Fibroblast of pulmonary artery (primary cell): ENCODE results near the gene HEATR5B.
A peak's percentile ranks its signal among the peaks of the same experiment; 100 is the strongest.

Experiments used
- DNase-seq: peaks from one replicate; pipeline ENCODE4 v3.0.0-alpha.2; 2010; ENCODE audit warnings: low read depth
- H3K4me3 ChIP-seq: replicated peaks from 2 replicates; pipeline ENCODE4 v1.5.1; 2011; ENCODE audit warnings: low read depth, mild to moderate bottlenecking, control low read depth, low read length, moderate library complexity
- TF ChIP-seq, protein P1 (sequence below): IDR thresholded peaks from 2 replicates; pipeline ENCODE4 v1.5.1; 2011; ENCODE audit warnings: mild to moderate bottlenecking, control low read depth, low read length, inconsistent platforms; ENCODE audit errors: missing control alignments

Gene HEATR5B

DNA sequence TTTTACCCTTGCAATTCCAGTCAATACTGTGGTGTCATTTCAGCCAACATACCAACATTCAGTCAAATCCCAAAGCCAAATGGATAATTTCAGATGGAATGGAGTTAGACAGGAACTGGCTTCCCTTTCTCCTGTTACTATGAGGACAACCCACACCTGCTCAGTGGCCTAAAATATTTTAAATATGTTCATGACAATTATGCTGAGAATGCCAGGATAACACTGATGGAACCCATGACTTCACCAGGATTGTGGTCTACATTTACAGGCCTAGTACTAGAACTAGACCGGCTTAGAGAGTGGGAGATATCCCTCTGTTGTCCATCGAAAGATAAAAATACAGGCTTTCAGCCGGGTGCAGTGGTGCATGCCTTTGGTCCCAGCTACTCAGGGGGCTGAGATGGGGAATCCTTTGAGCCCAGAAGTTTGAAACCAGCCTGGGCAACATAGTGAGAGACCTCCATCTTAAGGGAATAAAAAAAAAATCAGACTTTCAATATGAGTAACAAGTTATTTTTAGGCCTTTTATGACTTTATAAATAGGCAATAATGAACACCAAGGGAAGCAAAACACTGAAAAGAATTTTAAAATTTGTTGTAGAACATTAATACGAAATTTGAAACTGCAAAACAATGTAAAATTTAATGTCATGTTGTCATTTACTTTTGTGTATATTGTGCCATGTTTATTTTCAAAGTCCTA, 14.4 kb upstream of the HEATR5B start:
- TF ChIP-seq, protein P1, sequence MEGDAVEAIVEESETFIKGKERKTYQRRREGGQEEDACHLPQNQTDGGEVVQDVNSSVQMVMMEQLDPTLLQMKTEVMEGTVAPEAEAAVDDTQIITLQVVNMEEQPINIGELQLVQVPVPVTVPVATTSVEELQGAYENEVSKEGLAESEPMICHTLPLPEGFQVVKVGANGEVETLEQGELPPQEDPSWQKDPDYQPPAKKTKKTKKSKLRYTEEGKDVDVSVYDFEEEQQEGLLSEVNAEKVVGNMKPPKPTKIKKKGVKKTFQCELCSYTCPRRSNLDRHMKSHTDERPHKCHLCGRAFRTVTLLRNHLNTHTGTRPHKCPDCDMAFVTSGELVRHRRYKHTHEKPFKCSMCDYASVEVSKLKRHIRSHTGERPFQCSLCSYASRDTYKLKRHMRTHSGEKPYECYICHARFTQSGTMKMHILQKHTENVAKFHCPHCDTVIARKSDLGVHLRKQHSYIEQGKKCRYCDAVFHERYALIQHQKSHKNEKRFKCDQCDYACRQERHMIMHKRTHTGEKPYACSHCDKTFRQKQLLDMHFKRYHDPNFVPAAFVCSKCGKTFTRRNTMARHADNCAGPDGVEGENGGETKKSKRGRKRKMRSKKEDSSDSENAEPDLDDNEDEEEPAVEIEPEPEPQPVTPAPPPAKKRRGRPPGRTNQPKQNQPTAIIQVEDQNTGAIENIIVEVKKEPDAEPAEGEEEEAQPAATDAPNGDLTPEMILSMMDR, result no peak
- DNase-seq, result no peak
- H3K4me3 ChIP-seq, result no peak overlapping the region

DNA sequence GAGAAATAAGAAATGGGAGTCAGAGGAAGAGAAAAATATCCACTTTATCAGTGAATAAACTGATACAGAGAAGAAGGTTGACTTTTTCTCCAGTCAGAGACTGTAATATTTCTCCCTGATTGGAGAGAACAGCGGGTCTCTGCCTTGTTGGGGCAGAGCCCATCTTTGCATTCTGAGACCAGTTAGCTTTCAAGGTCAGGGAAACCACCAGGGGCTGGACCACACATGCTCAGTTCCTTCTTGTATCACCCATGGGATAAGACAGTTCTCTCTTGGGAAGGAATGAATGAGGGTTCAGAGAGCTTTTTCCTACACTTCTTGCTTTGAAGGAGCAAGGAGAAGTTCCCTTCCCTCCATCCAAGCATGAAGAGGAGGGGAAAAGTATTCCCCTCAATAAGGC, 12.4 kb upstream of the HEATR5B start:
- TF ChIP-seq, protein P1, result no peak
- no peak for DNase-seq
- no peak overlapping the region for H3K4me3 ChIP-seq

DNA sequence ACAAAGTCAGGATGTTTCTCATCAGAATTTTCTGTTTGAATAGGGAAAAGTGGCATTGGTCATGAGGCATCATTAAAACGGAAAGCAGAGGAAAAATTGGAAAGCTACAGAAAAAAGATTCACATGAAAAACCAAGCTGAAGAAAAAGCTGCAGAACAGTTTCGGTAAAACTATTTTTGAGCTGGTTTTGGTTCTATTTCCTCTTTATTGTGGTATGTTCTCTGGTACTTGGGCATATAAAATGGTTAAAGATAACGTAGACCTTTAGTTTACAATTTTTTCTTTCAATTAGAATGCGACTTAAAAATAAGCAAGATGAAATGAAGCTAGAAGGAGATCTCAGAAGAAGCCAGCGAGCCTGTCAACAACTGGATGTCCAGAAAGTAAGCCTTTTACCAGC, 7.7 kb upstream of the HEATR5B start:
- DNase-seq, result no peak
- H3K4me3 ChIP-seq, result no peak overlapping the region
- TF ChIP-seq, protein P1, result no peak

DNA sequence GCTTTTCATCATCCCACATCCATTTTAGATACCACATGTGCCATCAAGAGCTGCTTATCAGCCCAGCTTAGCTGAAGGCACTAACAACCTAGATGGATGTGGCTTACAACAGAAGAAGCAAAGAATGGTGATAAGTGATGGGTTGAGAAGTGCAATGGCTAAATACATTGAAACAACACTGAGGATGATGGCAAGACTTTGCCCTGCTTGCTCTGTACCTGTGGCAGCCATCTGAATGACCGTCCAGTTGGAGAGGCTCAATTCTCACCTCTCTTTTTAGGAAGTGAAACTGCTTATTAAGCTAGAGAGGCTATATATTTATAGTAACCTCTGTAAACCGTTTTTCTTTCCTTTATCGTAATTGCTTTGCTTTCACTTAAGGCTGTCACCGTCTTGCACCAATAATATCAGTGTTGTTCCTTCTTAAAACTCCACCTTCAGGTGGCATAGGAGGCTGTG, 5.9 kb upstream of the HEATR5B start:
- TF ChIP-seq, protein P1, result no peak
- H3K4me3 ChIP-seq, result no peak overlapping the region
- DNase-seq, result no peak

DNA sequence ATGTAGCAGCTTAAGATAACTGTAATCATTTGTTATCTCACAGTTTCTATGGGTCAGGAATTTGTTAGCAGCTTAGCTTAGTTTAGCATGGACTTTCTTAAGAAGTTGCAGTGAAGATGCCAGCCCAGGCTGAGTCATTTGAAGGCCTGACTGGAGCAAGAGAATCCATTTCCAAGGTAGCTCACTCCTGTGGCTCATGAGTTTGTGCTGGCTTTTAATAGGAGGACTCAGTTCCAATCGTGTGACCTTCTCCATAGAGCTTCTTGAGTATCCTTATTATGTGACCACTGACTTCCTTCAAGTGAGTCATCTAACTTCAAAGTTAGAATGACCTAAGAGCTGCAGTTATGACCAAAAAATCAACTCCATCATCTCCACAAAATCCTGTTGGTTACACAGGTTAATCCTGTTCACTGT, 1.6 kb upstream of the HEATR5B start:
- peak; percentile 18 for DNase-seq
- no peak overlapping the region for H3K4me3 ChIP-seq
- TF ChIP-seq, protein P1, result no peak

DNA sequence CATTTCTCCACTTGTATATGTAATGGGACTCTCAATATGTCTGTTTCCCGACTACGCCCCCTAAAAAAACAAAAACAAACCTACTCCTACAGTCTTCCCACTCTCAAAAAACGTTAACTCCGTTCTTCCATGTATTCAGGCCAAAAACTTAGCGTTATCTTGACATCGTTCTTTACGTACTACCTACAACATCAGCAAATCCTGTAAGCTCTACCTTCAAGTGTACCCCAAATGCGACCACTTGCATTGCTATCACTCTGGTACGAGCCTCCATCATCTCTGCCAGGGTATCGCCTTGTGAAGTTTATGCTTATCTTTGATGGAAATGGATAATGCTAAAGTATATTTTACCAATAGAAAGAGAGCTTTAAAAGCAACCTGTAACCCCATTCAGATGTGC, 625 bp upstream of the HEATR5B start:
- DNase-seq, result no peak
- H3K4me3 ChIP-seq, result peak overlapping the region; percentile 95
- TF ChIP-seq, protein P1, result no peak

DNA sequence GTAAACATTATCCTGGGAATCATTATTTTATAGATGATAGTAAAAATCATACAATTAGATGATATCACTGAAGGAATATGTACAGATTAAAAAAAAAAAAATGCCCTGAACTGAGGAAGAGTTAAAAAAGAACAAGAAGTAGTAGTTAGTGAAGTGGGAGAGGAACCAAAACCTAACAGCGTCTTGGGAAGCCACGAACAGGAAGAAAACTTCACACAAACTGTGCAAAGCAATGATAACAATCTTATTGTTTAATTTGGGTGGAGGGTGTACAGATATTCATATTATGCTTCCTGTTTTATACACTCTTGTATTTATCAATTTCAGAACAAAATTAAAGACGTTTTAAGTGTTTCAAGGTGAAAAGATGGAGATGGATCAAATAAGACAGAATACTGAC, 3.5 kb downstream of the HEATR5B start:
- no peak overlapping the region for H3K4me3 ChIP-seq
- TF ChIP-seq, protein P1, result no peak
- DNase-seq, result no peak
